K562 (cell line): ENCODE measurements around the gene CITED2. TPM values are rescaled to one million over a fixed set of nuclear protein-coding genes. Genes with fewer than 3 reads are reported as not detected.

Source experiments
- ARID1B ChIP-seq: fragments of 450-650 bp; IDR thresholded peaks from 2 replicates; pipeline ENCODE4 v1.6.1; 2016; ENCODE audit warnings: antibody characterized with exemption, mild to moderate bottlenecking, inconsistent platforms
- ARID2 ChIP-seq: fragments of 450-650 bp; IDR thresholded peaks from 2 replicates; pipeline ENCODE4 v1.6.1; 2017; ENCODE audit warnings: antibody characterized with exemption, mild to moderate bottlenecking
- ARID3A ChIP-seq: IDR thresholded peaks from 2 replicates; pipeline ENCODE4 v1.6.1; 2012; ENCODE audit warnings: low read depth, low read length, improper control_type of control experiment, borderline replicate concordance
- ATF1 ChIP-seq, 2 experiments: fragments of 450-650 bp in 1 of 2; IDR thresholded peaks; 2 replicates each; pipeline ENCODE4 v1.6.1; 2016; ENCODE audit warnings: missing compliant biosample characterization in 1 of 2, missing genetic modification characterization in 1 of 2
- CBX5 ChIP-seq: IDR thresholded peaks from 2 replicates; pipeline ENCODE4 v1.6.1; 2014; ENCODE audit warnings: low read depth, borderline replicate concordance
- CEBPG ChIP-seq, 3 experiments: fragments of 200-800 bp in 1 of 3; sonication (Bioruptor generic) in 1 of 3; sonication (generic) in 1 of 3; formaldehyde crosslinking in 1 of 3; IDR thresholded peaks in 2 of 3; conservative IDR thresholded peaks in 1 of 3; 2 replicates each; pipeline versions ENCODE4 v1.6.1 to v1.8.0; 2016 to 2022; ENCODE audit warnings: missing compliant biosample characterization in 2 of 3, missing genetic modification characterization in 2 of 3, mild to moderate bottlenecking in 1 of 3, missing genetic modification reagents in 1 of 3
- DPF2 ChIP-seq: fragments of 450-650 bp; IDR thresholded peaks from 2 replicates; pipeline ENCODE4 v1.6.1; 2016
- ETV5 ChIP-seq: sonication (generic); formaldehyde crosslinking; IDR thresholded peaks from 2 replicates; pipeline ENCODE4 v1.4.0; 2020; ENCODE audit warnings: low read depth, mild to moderate bottlenecking, missing genetic modification reagents
- EWSR1 ChIP-seq: fragments of 450-650 bp; IDR thresholded peaks from 2 replicates; pipeline ENCODE4 v1.6.1; 2018; ENCODE audit warnings: borderline replicate concordance, mild to moderate bottlenecking, low read depth, moderate library complexity; ENCODE audit not compliant: partially characterized antibody
- EZH2 ChIP-seq: IDR thresholded peaks from 2 replicates; pipeline ENCODE4 v1.6.1; 2012; ENCODE audit warnings: low read depth, mild to moderate bottlenecking, inconsistent platforms, low read length, borderline replicate concordance
- KLF16 ChIP-seq: IDR thresholded peaks from 2 replicates; pipeline ENCODE4 v1.6.1; 2016; ENCODE audit warnings: antibody characterized with exemption
- MCM2 ChIP-seq: fragments of 450-650 bp; IDR thresholded peaks from 2 replicates; pipeline ENCODE4 v1.6.1; 2017; ENCODE audit warnings: low read depth, mild to moderate bottlenecking
- NR1H2 ChIP-seq: sonication (generic); formaldehyde crosslinking; IDR thresholded peaks from 2 replicates; pipeline ENCODE4 v1.4.0; 2020; ENCODE audit warnings: mild to moderate bottlenecking, missing genetic modification reagents
- RBM34 ChIP-seq: fragments of 200-400 bp; formaldehyde crosslinking; IDR thresholded peaks from 2 replicates; pipeline ENCODE4 v1.6.1; 2018; ENCODE audit warnings: low read length, borderline replicate concordance; ENCODE audit not compliant: insufficient read depth
- SMARCE1 ChIP-seq: fragments of 450-650 bp; IDR thresholded peaks from 2 replicates; pipeline ENCODE4 v1.7.1; 2016; ENCODE audit warnings: mild to moderate bottlenecking
- STAG1 ChIP-seq: sonication (generic); formaldehyde crosslinking; IDR thresholded peaks from 2 replicates; pipeline ENCODE4 v1.5.0; 2020; ENCODE audit warnings: missing genetic modification reagents, borderline replicate concordance
- THAP7 ChIP-seq: fragments of 250-450 bp; sonication (Bioruptor Pico); IDR thresholded peaks from 2 replicates; pipeline ENCODE4 v1.5.0; 2021
- ZC3H8 ChIP-seq: fragments of 450-650 bp; IDR thresholded peaks from 2 replicates; pipeline ENCODE4 v1.6.1; 2017
- ZNF282 ChIP-seq: sonication (generic); formaldehyde crosslinking; IDR thresholded peaks from 2 replicates; pipeline ENCODE4 v1.8.1; 2023; ENCODE audit warnings: missing genetic modification reagents
- polyA plus RNA-seq, 8 experiments: library from polyadenylated mRNA; depleted of rRNA in 4 of 8; stranded (reverse) in 5 of 8; unstranded in 3 of 8; fragments of >200 nt; fragmentation: Nextera tagmentation in 2 of 8; fragmentation: Illumina TruSeq in 1 of 8; extraction: Ambion mirVana in 2 of 8; extraction: Trizol in 1 of 8; gene quantifications; 2 replicates each; pipeline versions ENCODE4 v1.2.1 to v1.2.3, GENCODE V29; 2011 to 2014; ENCODE audit warnings: inconsistent platforms in 1 of 8, missing spikeins in 1 of 8
- total RNA-seq, 7 experiments: library from RNA; depleted of rRNA in 6 of 7; stranded (reverse); fragments of >200 nt in 6 of 7; fragmentation: Illumina TruSeq in 2 of 7; extraction: Trizol in 2 of 7; gene quantifications; 2 replicates each; pipeline versions ENCODE4 v1.2.1 to v1.2.3, GENCODE V29; 2011 to 2021; ENCODE audit warnings: low replicate concordance in 1 of 7
- TF ChIP-seq, protein P1 (sequence below): sonication (generic); IDR thresholded peaks from 2 replicates; pipeline ENCODE4 v1.6.1; 2016
- TF ChIP-seq, protein P2 (sequence below), 3 experiments: IDR thresholded peaks in 2 of 3; conservative IDR thresholded peaks in 1 of 3; 2 replicates each; pipeline ENCODE4 v1.5.1; 2011 to 2012; ENCODE audit warnings: low read length in 3 of 3, mild to moderate bottlenecking in 3 of 3, control low read depth in 2 of 3, improper control_type of control experiment in 1 of 3, inconsistent platforms in 1 of 3, low read depth in 1 of 3, mixed read lengths in 1 of 3, moderate library complexity in 1 of 3; ENCODE audit not compliant: insufficient read depth in 2 of 3

CITED2 gene
- total and polyA plus RNA-seq, 9 of the 15 experiments (the other 6 are each of a cell fraction or from before 2014, with no cell fraction given), result 0.21 to 86.1 (median 17.5) TPM

DNA sequence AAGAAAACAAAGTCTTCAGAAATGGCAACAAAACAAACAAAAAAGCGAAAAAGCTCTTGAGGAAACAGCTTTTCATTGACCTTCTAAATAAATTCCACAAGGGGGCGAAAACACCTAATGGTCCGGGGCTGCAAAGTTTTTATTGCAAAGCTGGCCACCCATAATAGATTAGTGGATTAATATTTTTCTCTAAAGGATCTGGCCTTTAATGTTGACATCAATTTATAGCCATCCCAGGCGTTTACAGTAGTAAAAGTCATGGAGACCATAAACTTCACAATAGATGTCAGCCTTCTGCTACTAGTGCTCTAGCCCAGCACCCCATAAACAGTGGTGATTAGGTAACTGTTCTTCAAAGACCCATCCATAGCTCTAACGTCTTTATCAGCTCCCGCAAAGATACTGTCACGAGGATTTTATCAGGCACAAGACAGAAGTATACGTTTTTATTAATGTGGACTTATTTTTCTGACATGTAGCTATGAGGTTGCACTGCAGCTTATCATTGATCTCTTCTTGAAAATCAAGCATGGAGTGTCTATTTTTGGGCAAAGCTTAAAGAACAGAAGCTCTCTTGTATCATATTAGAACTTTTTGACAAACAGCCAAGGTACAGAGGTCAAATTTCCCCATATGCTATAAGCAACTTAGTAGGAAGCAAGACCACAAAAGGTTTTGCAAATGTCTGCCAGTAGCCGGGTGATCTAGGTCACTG is 4.7 kb downstream of the CITED2 start (continued):
- TF ChIP-seq ZNF282 (CRISPR knock-in tag) (no peak), THAP7 (CRISPR knock-in tag) (no peak), MCM2 (no peak), KLF16 (peak; percentile 36), NR1H2 (CRISPR knock-in tag) (0 out of 2 replicates have a peak, but pooled peaks have one; percentile 59), ATF1 (CRISPR knock-in tag; IDR thresholded peaks at IDR 0.05) (no peak), ATF1 (tag; IDR thresholded peaks at IDR 0.05) (no peak), EZH2 (no peak), ZC3H8 (0 out of 2 replicates have a peak, but pooled peaks have one; percentile 59), CBX5 (no peak), SMARCE1 (peak; percentile 36; the same call in 1 of the 2 replicates), ETV5 (CRISPR knock-in tag) (no peak), ARID2 (0 out of 2 replicates have a peak, but pooled peaks have one; percentile 13), CEBPG (CRISPR knock-in tag; IDR thresholded peaks at IDR 0.05) (no peak), CEBPG (tag; conservative IDR thresholded peaks at IDR 0.05 in 1 of 2, IDR thresholded peaks at IDR 0.05 in 1 of 2) (peak in 1 of 2 experiments; percentile 28; a peak in 1 of 4 replicates), RBM34 (no peak), STAG1 (peak; percentile 6; the same call in 1 of the 2 replicates), EWSR1 (no peak), ARID1B (peak; percentile 46; the same call in 1 of the 2 replicates), DPF2 (peak; percentile 33; the same call in 1 of the 2 replicates), ARID3A (peak; percentile 83)
- TF ChIP-seq, protein P1, sequence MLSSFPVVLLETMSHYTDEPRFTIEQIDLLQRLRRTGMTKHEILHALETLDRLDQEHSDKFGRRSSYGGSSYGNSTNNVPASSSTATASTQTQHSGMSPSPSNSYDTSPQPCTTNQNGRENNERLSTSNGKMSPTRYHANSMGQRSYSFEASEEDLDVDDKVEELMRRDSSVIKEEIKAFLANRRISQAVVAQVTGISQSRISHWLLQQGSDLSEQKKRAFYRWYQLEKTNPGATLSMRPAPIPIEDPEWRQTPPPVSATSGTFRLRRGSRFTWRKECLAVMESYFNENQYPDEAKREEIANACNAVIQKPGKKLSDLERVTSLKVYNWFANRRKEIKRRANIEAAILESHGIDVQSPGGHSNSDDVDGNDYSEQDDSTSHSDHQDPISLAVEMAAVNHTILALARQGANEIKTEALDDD, result 0 out of 2 replicates have a peak, but pooled peaks have one; percentile 2
- TF ChIP-seq, protein P2, sequence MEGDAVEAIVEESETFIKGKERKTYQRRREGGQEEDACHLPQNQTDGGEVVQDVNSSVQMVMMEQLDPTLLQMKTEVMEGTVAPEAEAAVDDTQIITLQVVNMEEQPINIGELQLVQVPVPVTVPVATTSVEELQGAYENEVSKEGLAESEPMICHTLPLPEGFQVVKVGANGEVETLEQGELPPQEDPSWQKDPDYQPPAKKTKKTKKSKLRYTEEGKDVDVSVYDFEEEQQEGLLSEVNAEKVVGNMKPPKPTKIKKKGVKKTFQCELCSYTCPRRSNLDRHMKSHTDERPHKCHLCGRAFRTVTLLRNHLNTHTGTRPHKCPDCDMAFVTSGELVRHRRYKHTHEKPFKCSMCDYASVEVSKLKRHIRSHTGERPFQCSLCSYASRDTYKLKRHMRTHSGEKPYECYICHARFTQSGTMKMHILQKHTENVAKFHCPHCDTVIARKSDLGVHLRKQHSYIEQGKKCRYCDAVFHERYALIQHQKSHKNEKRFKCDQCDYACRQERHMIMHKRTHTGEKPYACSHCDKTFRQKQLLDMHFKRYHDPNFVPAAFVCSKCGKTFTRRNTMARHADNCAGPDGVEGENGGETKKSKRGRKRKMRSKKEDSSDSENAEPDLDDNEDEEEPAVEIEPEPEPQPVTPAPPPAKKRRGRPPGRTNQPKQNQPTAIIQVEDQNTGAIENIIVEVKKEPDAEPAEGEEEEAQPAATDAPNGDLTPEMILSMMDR (IDR thresholded peaks at IDR 0.05 in 2 of 3, conservative IDR thresholded peaks at IDR 0.05 in 1 of 3; ENCODE audit: insufficient read depth in 2 of 3, low read depth in 1 of 3, low read length in 3 of 3), result peak; percentile 66 to 87 (median 76)
